Endothelial cell of umbilical vein (primary cell): ENCODE data around the gene THRSP. TPM values are rescaled to one million over a fixed set of nuclear protein-coding genes. Genes with fewer than 3 reads are reported as not detected.
A peak's percentile ranks its signal among the peaks of the same experiment; 100 is the strongest.
"Not testable (repeated sequence)": the region's sequence is repeated elsewhere in the genome, so short reads cannot be mapped to it uniquely, and the experiment has no call there.

Source experiments
- BruUV-seq: library from RNA; stranded (reverse); fragments of 400-500 nt; replicated peaks from 2 replicates; lab custom pipeline; 2021; lab: Mats Ljungman, UMichigan
- CTCF ChIA-PET: fragments of 300-600, 350-600 bp; sonication (Branson Sonifier 250); formaldehyde crosslinking; loops from one replicate; lab custom pipeline; 2021; ENCODE audit warnings: antibody characterized with exemption, inconsistent platforms; lab: Charles Lee
- POLR2A ChIA-PET: fragments of 300-600, 350-600 bp; sonication (Branson Sonifier 250); formaldehyde crosslinking; loops from one replicate; lab custom pipeline; 2021; ENCODE audit warnings: antibody characterized with exemption, inconsistent platforms; lab: Charles Lee
- DNase-seq: peaks from one replicate; pipeline ENCODE4 v3.0.0-alpha.2; 2011; ENCODE audit warnings: low read depth, low spot score
- FAIRE-seq: peaks from 2 replicates; lab custom pipeline; 2011; peaks lifted over from hg19 to GRCh38; lab: Jason Lieb, UNC
- H2AFZ ChIP-seq: 2 replicates; pipeline ENCODE4 v1.6.0; 2012; ENCODE audit warnings: low read depth, low read length, control low read depth, inconsistent platforms
- H3K27ac ChIP-seq: 2 replicates; pipeline ENCODE4 v1.5.1; 2011; ENCODE audit warnings: low read depth, mild to moderate bottlenecking, control low read depth, low read length, moderate library complexity; ENCODE audit not compliant: insufficient read depth
- H3K27me3 ChIP-seq, 2 experiments: 2 replicates each; pipeline versions ENCODE4 v1.6.0 to v1.6.1; 2011; ENCODE audit warnings: low read length in 2 of 2, mixed read lengths in 1 of 2; ENCODE audit not compliant: control insufficient read depth in 2 of 2, insufficient read depth in 2 of 2
- H3K36me3 ChIP-seq, 2 experiments: 2 replicates in 1 of 2; 3 replicates in 1 of 2; pipeline ENCODE4 v1.5.1; 2011; ENCODE audit warnings: low read length in 2 of 2, mild to moderate bottlenecking in 1 of 2, moderate library complexity in 1 of 2; ENCODE audit not compliant: control insufficient read depth in 2 of 2, insufficient read depth in 2 of 2; ENCODE audit errors: extremely low read depth in 1 of 2
- H3K4me1 ChIP-seq: 3 replicates; pipeline ENCODE4 v1.5.1; 2011; ENCODE audit warnings: mild to moderate bottlenecking, low read length; ENCODE audit not compliant: control insufficient read depth, insufficient read depth; ENCODE audit errors: extremely low read depth
- H3K4me2 ChIP-seq: 2 replicates; pipeline ENCODE4 v1.6.1; 2011; ENCODE audit warnings: low read length, control low read depth, mixed read lengths; ENCODE audit not compliant: insufficient read depth
- H3K4me3 ChIP-seq, 3 experiments: fragments of 200-600 bp in 1 of 3; sonication (generic), shearing (Covaris generic) in 1 of 3; replicated peaks in 1 of 3; 2 replicates each; pipeline ENCODE4 v1.5.1; 2011 to 2016; ENCODE audit warnings: control low read depth in 3 of 3, low read length in 3 of 3, mild to moderate bottlenecking in 2 of 3, inconsistent platforms in 1 of 3, low read depth in 1 of 3, moderate library complexity in 1 of 3; ENCODE audit not compliant: insufficient read depth in 1 of 3
- H3K79me2 ChIP-seq: 2 replicates; pipeline ENCODE4 v1.6.0; 2012; ENCODE audit warnings: low read length, inconsistent platforms; ENCODE audit not compliant: control insufficient read depth, insufficient read depth
- H3K9ac ChIP-seq: replicated peaks from 2 replicates; pipeline ENCODE3; 2011; ENCODE audit warnings: low read length, control low read depth; ENCODE audit not compliant: insufficient read depth; ENCODE audit errors: extremely low read depth
- H3K9me1 ChIP-seq: replicated peaks from 3 replicates; pipeline ENCODE4 v1.6.0; 2011; ENCODE audit warnings: mild to moderate bottlenecking, low read length; ENCODE audit not compliant: control insufficient read depth, insufficient read depth; ENCODE audit errors: extremely low read depth
- H3K9me3 ChIP-seq: replicated peaks from 2 replicates; pipeline ENCODE4 v1.5.1; 2012; ENCODE audit warnings: low read length, inconsistent platforms; ENCODE audit not compliant: control insufficient read depth, insufficient read depth
- H4K20me1 ChIP-seq: replicated peaks from 2 replicates; pipeline ENCODE3; 2011; ENCODE audit warnings: mild to moderate bottlenecking, low read length; ENCODE audit not compliant: control insufficient read depth, insufficient read depth; ENCODE audit errors: extremely low read depth
- EZH2 ChIP-seq: IDR thresholded peaks from 2 replicates; pipeline ENCODE4 v1.6.1; 2012; ENCODE audit warnings: borderline replicate concordance, low read depth, mild to moderate bottlenecking, moderate library complexity, low read length, inconsistent platforms; ENCODE audit not compliant: severe bottlenecking
- FOS ChIP-seq: IDR thresholded peaks from 2 replicates; pipeline ENCODE4 v1.6.1; 2011; ENCODE audit warnings: mild to moderate bottlenecking, low read length, moderate library complexity, borderline replicate concordance; ENCODE audit not compliant: insufficient read depth
- GATA2 ChIP-seq: IDR thresholded peaks from 2 replicates; pipeline ENCODE4 v1.7.0; 2011; ENCODE audit warnings: low read depth, mild to moderate bottlenecking, moderate library complexity, mixed read lengths, low read length; ENCODE audit not compliant: insufficient read length, insufficient read depth
- JUN ChIP-seq: IDR thresholded peaks from 2 replicates; pipeline ENCODE4 v1.6.1; 2011; ENCODE audit warnings: borderline replicate concordance, low read depth; ENCODE audit not compliant: insufficient read length, insufficient read depth
- MYC ChIP-seq: IDR thresholded peaks from one replicate; pipeline ENCODE4 v1.6.1; 2011; ENCODE audit warnings: mild to moderate bottlenecking, low read depth, low read length
- POLR2A ChIP-seq: IDR thresholded peaks from 2 replicates; pipeline ENCODE4 v1.6.1; 2012; ENCODE audit warnings: low read depth, mild to moderate bottlenecking, control low read depth, low read length
- POLR2AphosphoS5 ChIP-seq: IDR thresholded peaks from 2 replicates; pipeline ENCODE4 v1.6.1; 2012; ENCODE audit warnings: low read depth, mild to moderate bottlenecking, control low read depth, low read length, moderate library complexity; ENCODE audit not compliant: insufficient read depth
- dilution Hi-C: fragments of 300-500 bp; cut with MboI; formaldehyde crosslinking; loops from one replicate; pipeline ENCODE4 v1.15.0; 2019; ENCODE audit warnings: low sequenced_read_pairs; ENCODE audit not compliant: extremely low pct_ligation_motif_present
- intact Hi-C: fragments of 100-400 bp; cut with micrococcal nuclease; formaldehyde crosslinking; loops from one replicate; pipeline ENCODE4 v1.10.0; 2022
- polyA plus RNA-seq, 4 experiments: library from polyadenylated mRNA; depleted of rRNA in 3 of 4; stranded (reverse) in 3 of 4; unstranded in 1 of 4; fragments of >200 nt; gene quantifications; 2 replicates each; pipeline versions ENCODE4 v1.2.1 to v1.2.3, GENCODE V29; 2011 to 2012; ENCODE audit warnings: missing spikeins in 1 of 4
- total RNA-seq: library from RNA; stranded (reverse); gene quantifications from 2 replicates; pipeline ENCODE4 v1.2.3, GENCODE V29; 2021
- TF ChIP-seq, protein P1 (sequence below): IDR thresholded peaks from 2 replicates; pipeline ENCODE4 v1.6.1; 2011; ENCODE audit not compliant: insufficient read depth, insufficient read length
- TF ChIP-seq, protein P2 (sequence below), 2 donors: IDR thresholded peaks; 1 replicate in 1 of 2; 2 replicates in 1 of 2; pipeline ENCODE4 v1.5.1; 2011; ENCODE audit warnings: low read length in 2 of 2, mild to moderate bottlenecking in 2 of 2, moderate library complexity in 2 of 2, control low read depth in 1 of 2, inconsistent platforms in 1 of 2, low read depth in 1 of 2; ENCODE audit not compliant: insufficient read depth in 1 of 2; ENCODE audit errors: extremely low read depth in 1 of 2

The THRSP gene
- total and polyA plus RNA-seq, 2 donors (not counting 3 experiments of a cell fraction or from before 2014, with no cell fraction given), result not detected

DNA sequence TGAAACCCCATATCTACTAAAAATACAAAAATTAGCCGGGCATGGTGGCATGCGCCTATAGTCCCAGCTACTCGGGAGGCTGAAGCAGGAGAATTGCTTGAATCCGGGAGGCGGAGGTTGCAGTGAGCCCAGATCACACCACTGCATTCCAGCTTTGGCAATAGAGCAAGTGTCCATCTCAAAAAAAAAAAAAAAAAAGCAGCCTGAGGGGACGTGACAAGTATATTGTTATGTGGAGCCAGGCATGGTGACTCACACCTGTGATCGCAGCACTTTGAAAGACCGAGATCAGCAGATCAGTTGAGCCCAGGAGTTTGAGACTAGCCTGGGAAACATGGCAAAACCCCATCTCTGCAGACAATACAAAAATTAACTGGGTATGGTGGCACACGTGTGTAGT lies 35.2 kb upstream of the THRSP start:
- dilution Hi-C loops, result not testable (repeated sequence)
- CTCF ChIA-PET, result interaction anchor here (1.5 kb wide), 1 partner anchor 16 kb away, joined by 4 read pairs; no protein-coding TSS in a partner anchor

DNA sequence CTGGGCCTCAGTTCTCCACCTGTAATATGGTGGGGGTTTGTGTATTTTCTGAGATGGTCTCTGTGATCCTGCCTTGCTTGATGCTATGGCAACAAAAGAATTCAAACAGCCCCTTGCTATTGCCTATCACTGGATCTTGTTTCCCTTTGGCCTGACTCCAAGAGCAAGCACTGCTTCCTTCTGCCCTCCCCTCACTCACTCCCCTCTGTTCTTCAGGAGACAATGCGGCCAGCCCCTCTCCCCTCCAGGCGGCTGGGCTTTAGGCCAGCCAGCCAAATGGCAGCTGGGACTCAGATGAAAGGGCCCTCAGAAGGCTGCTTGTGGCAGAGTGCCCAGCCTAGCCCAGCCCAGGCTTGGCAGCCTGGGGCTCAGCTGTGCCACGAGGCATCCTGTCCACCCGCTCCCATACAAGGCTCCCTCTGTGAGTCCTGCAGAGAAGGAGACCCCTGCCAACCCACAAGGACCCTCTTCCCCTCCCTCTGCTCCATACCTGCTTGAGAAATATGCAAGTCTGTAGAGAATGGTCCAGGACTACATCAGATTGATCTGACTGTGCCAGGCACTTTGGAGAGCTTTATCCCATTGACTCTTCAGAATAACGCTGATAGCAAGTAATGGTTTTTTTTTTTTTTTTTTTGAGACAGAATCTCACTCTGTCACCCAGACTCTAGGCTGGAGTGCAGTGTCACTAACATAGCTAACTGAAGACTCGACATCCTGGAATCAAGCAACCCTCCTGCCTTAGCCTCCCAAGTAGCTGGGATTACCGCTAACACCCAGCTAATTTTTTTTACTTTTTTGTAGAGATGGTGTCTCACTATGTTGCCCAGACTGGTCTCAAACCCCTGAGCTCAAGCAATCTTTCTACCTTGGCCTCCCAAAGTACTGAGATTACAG lies 33.0 kb upstream of the THRSP start:
- DNase-seq (peak; percentile 96), FAIRE-seq (peak; percentile 86)
- Histone ChIP-seq H3K9me1 (no peaks in the 10 kb centered on the region), H3K4me2 (no peak overlapping the region), H3K4me3 (no peak overlapping the region), H3K27ac (peak overlapping the region; percentile 40), H3K9ac (no peak overlapping the region), H3K9me3 (no peaks in the 10 kb centered on the region), H3K36me3 (no peaks in the 10 kb centered on the region), H2AFZ (peak overlapping the region; percentile 10), H4K20me1 (no peaks in the 10 kb centered on the region), H3K79me2 (no peaks in the 10 kb centered on the region), H3K4me1 (peaks cover 13% of the 10 kb centered on the region), H3K27me3 (no peaks in the 10 kb centered on the region)
- intact Hi-C loops (loop anchor here (2.0 kb wide), 2 partner anchors 16 to 36 kb away; partner anchors contain the start of gene INTS4), dilution Hi-C loops (no loop called here)
- ChIA-PET POLR2A (no interaction called here), CTCF (interaction anchor here (0.7 to 4.3 kb wide), 6 partner anchors 10 to 287 kb away, joined by 3 to 34 read pairs (median 4); partner anchors contain the start of gene INTS4)
- TF ChIP-seq GATA2 (peak; percentile 53), EZH2 (no peak), MYC (no peak), POLR2AphosphoS5 (peak; percentile 41), JUN (no peak), FOS (no peak), POLR2A (no peak)
- TF ChIP-seq, protein P1, sequence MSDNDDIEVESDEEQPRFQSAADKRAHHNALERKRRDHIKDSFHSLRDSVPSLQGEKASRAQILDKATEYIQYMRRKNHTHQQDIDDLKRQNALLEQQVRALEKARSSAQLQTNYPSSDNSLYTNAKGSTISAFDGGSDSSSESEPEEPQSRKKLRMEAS, result no peak
- TF ChIP-seq, protein P2, sequence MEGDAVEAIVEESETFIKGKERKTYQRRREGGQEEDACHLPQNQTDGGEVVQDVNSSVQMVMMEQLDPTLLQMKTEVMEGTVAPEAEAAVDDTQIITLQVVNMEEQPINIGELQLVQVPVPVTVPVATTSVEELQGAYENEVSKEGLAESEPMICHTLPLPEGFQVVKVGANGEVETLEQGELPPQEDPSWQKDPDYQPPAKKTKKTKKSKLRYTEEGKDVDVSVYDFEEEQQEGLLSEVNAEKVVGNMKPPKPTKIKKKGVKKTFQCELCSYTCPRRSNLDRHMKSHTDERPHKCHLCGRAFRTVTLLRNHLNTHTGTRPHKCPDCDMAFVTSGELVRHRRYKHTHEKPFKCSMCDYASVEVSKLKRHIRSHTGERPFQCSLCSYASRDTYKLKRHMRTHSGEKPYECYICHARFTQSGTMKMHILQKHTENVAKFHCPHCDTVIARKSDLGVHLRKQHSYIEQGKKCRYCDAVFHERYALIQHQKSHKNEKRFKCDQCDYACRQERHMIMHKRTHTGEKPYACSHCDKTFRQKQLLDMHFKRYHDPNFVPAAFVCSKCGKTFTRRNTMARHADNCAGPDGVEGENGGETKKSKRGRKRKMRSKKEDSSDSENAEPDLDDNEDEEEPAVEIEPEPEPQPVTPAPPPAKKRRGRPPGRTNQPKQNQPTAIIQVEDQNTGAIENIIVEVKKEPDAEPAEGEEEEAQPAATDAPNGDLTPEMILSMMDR (IDR thresholded peaks at IDR 0.05; ENCODE audit: extremely low read depth in 1 of 2, insufficient read depth in 1 of 2, low read depth in 1 of 2, low read length in 2 of 2), result no peak
- BruUV-seq, result no TSS peak

More for the DNA sequence above, 35.2 kb upstream of the THRSP start:
- H3K9ac ChIP-seq, DNase-seq, POLR2A ChIA-PET, H3K27ac ChIP-seq, H3K27me3 ChIP-seq, H3K9me3 ChIP-seq, BruUV-seq, H4K20me1 ChIP-seq, H3K4me3 ChIP-seq, H3K79me2 ChIP-seq, H3K9me1 ChIP-seq, H3K4me2 ChIP-seq, FAIRE-seq, H3K36me3 ChIP-seq, H2AFZ ChIP-seq: not testable (repeated sequence)
- intact Hi-C loops, result loop anchor here (2.0 kb wide), 1 partner anchor 28 kb away; no protein-coding TSS in a partner anchor
- H3K4me1 ChIP-seq, result peaks cover 13% of the 10 kb centered on the region
- TF ChIP-seq JUN, result peak; percentile 9
